WTC11 (cell line): ENCODE data around the gene ELFN1. TPM values are rescaled to one million over a fixed set of nuclear protein-coding genes. Genes with fewer than 3 reads are reported as not detected.

Experiments used
- ATAC-seq: fragments of 200-7000 bp; cut with Tn5 transposase; 2 replicates; pipeline ENCODE4 v1.10.0; 2021; ENCODE audit warnings: mild to moderate bottlenecking, moderate library complexity
- CTCF ChIA-PET: fragments of 300-600 bp; sonication (Branson Sonifier 250); formaldehyde crosslinking; loops from one replicate; lab custom pipeline; 2021; ENCODE audit warnings: antibody characterized with exemption; lab: Charles Lee
- POLR2A ChIA-PET: fragments of 350-600 bp; sonication (Branson Sonifier 250); formaldehyde crosslinking; loops from one replicate; lab custom pipeline; 2021; ENCODE audit warnings: antibody characterized with exemption; lab: Charles Lee
- DNase-seq: peaks from one replicate; pipeline ENCODE4 v3.0.0; 2021; ENCODE audit warnings: low spot score
- H3K27ac Mint-ChIP-seq: 2 replicates; pipeline ENCODE4 v1.8.0; 2021; ENCODE audit warnings: mixed read lengths
- H3K27me3 Mint-ChIP-seq: 2 replicates; pipeline ENCODE4 v1.8.0; 2021; ENCODE audit warnings: low read depth, mild to moderate bottlenecking, moderate library complexity, mixed read lengths
- H3K36me3 Mint-ChIP-seq: 2 replicates; pipeline ENCODE4 v1.8.0; 2021; ENCODE audit warnings: mixed read lengths
- H3K4me1 Mint-ChIP-seq: 2 replicates; pipeline ENCODE4 v1.8.0; 2022; ENCODE audit warnings: mixed read lengths
- H3K4me3 Mint-ChIP-seq: 2 replicates; pipeline ENCODE4 v1.8.0; 2021; ENCODE audit warnings: mild to moderate bottlenecking, moderate library complexity, mixed read lengths
- H3K9me3 Mint-ChIP-seq: 2 replicates; pipeline ENCODE4 v1.8.0; 2021; ENCODE audit warnings: mixed read lengths
- ATF3 ChIP-seq: sonication (generic); formaldehyde crosslinking; conservative IDR thresholded peaks from 2 replicates; pipeline ENCODE4 v1.8.1; 2022; ENCODE audit warnings: mild to moderate bottlenecking, missing genetic modification reagents
- CBFB ChIP-seq: sonication (generic); formaldehyde crosslinking; IDR thresholded peaks from 2 replicates; pipeline ENCODE4 v1.8.1; 2022; ENCODE audit warnings: mild to moderate bottlenecking, low read depth, missing genetic modification reagents
- CDX4 ChIP-seq: fragments of 250-450 bp; sonication (Bioruptor Pico); IDR thresholded peaks from 2 replicates; pipeline ENCODE4 v1.9.0; 2021; ENCODE audit warnings: moderate library complexity, mild to moderate bottlenecking, inconsistent platforms, borderline replicate concordance
- CREM ChIP-seq: sonication (generic); formaldehyde crosslinking; IDR thresholded peaks from 2 replicates; pipeline ENCODE4 v1.8.1; 2022; ENCODE audit warnings: mild to moderate bottlenecking, missing genetic modification reagents, moderate library complexity
- FOXP1 ChIP-seq: sonication (generic); formaldehyde crosslinking; IDR thresholded peaks from 2 replicates; pipeline ENCODE4 v1.8.0; 2022; ENCODE audit warnings: missing genetic modification reagents, mild to moderate bottlenecking, moderate library complexity, borderline replicate concordance
- GABPB1 ChIP-seq: sonication (generic); formaldehyde crosslinking; IDR thresholded peaks from 2 replicates; pipeline ENCODE4 v1.8.1; 2023; ENCODE audit warnings: mild to moderate bottlenecking, missing genetic modification reagents
- JAZF1 ChIP-seq: fragments of 250-450 bp; sonication (Bioruptor Pico); IDR thresholded peaks from 2 replicates; pipeline ENCODE4 v1.9.0; 2021; ENCODE audit warnings: moderate library complexity, mild to moderate bottlenecking, inconsistent platforms
- TCF7 ChIP-seq: sonication (generic); formaldehyde crosslinking; IDR thresholded peaks from 2 replicates; pipeline ENCODE4 v1.8.0; 2022; ENCODE audit warnings: mild to moderate bottlenecking, low read depth, missing genetic modification reagents, moderate library complexity
- ZBTB43 ChIP-seq: sonication (generic); formaldehyde crosslinking; IDR thresholded peaks from 2 replicates; pipeline ENCODE4 v1.8.1; 2023; ENCODE audit warnings: mild to moderate bottlenecking, missing genetic modification reagents
- ZNF121 ChIP-seq: sonication (generic); formaldehyde crosslinking; IDR thresholded peaks from 2 replicates; pipeline ENCODE4 v1.8.0; 2023; ENCODE audit warnings: missing genetic modification reagents
- ZNF232 ChIP-seq: sonication (generic); formaldehyde crosslinking; IDR thresholded peaks from 2 replicates; pipeline ENCODE4 v1.8.0; 2022; ENCODE audit warnings: mild to moderate bottlenecking, missing genetic modification reagents
- ZNF281 ChIP-seq: sonication (generic); formaldehyde crosslinking; IDR thresholded peaks from 2 replicates; pipeline ENCODE4 v1.8.0; 2023; ENCODE audit warnings: mild to moderate bottlenecking, missing genetic modification reagents
- ZNF423 ChIP-seq: fragments of 250-450 bp; sonication (Bioruptor Pico); IDR thresholded peaks from 2 replicates; pipeline ENCODE4 v2.1.2; 2022; ENCODE audit warnings: mild to moderate bottlenecking, moderate library complexity
- ZNF671 ChIP-seq: fragments of 250-450 bp; sonication (Bioruptor Pico); IDR thresholded peaks from 2 replicates; pipeline ENCODE4 v1.8.0; 2021; ENCODE audit warnings: mild to moderate bottlenecking
- total RNA-seq: library from RNA; stranded (reverse); gene quantifications from 3 replicates; pipeline ENCODE4 v1.2.3, GENCODE V29; 2021
- TF ChIP-seq, protein P1 (sequence below): sonication (generic); formaldehyde crosslinking; IDR thresholded peaks from 2 replicates; pipeline ENCODE4 v1.8.1; 2022; ENCODE audit warnings: missing genetic modification reagents, borderline replicate concordance
- TF ChIP-seq, protein P2 (sequence below): sonication (generic); formaldehyde crosslinking; IDR thresholded peaks from 2 replicates; pipeline ENCODE4 v1.8.1; 2023; ENCODE audit warnings: mild to moderate bottlenecking, missing genetic modification reagents, moderate library complexity
- TF ChIP-seq, protein P3 (sequence below): sonication (generic); formaldehyde crosslinking; IDR thresholded peaks from 2 replicates; pipeline ENCODE4 v1.8.0; 2023; ENCODE audit warnings: missing genetic modification reagents

Gene ELFN1
- total RNA-seq, 1 experiment from 2014 or later: 4.6 TPM

- H3K27me3 Mint-ChIP-seq: no peaks in the 10 kb centered on the region
- peaks cover 23% of the 10 kb centered on the region for H3K4me1 Mint-ChIP-seq
- no peak for DNase-seq
- ATAC-seq: no peak
- ChIA-PET POLR2A (no interaction called here), CTCF (no interaction called here)
- no peak for TF ChIP-seq JAZF1 (CRISPR knock-in tag)
- TF ChIP-seq FOXP1: no peak
- TF ChIP-seq ZNF232 (CRISPR knock-in tag): no peak
- TF ChIP-seq ZNF423 (CRISPR knock-in tag): no peak
- TF ChIP-seq CDX4: no peak
- TF ChIP-seq, all 79 proteins: peak for 0
- Mint-ChIP-seq H3K9me3 (no peaks in the 10 kb centered on the region), H3K36me3 (no peaks in the 10 kb centered on the region), H3K4me3 (no peak overlapping the region), H3K27ac (peak overlapping the region; percentile 53; the same call in 1 of the 2 replicates)
Measured at GRCh38 chr7:1724118-1724910, 54.2 kb downstream of the ELFN1 start.

- Mint-ChIP-seq H3K27ac (no peak overlapping the region), H3K36me3 (0 out of 2 replicates have a peak, but pooled peaks cover 4% of the 10 kb centered on the region), H3K9me3 (peaks cover 4% of the 10 kb centered on the region), H3K4me3 (no peak overlapping the region), H3K27me3 (no peaks in the 10 kb centered on the region), H3K4me1 (peaks cover 19% of the 10 kb centered on the region)
- CTCF ChIA-PET: no interaction called here
- POLR2A ChIA-PET: no interaction called here
- DNase-seq: peak; percentile 63
- peak; percentile 81 for ATAC-seq
- no peak for TF ChIP-seq TCF7 (CRISPR knock-in tag)
- TF ChIP-seq ZBTB43 (CRISPR knock-in tag): 0 out of 2 replicates have a peak, but pooled peaks have one; percentile 30
Measured at GRCh38 chr7:1725199-1725690, 55.2 kb downstream of the ELFN1 start.

- CTCF ChIA-PET: interaction anchor here (1.3 kb wide), 1 partner anchor 41 kb away, joined by 3 read pairs; no protein-coding TSS in a partner anchor
- POLR2A ChIA-PET: no interaction called here
- Mint-ChIP-seq H3K9me3 (peaks cover 11% of the 10 kb centered on the region), H3K36me3 (0 out of 2 replicates have a peak, but pooled peaks cover 7% of the 10 kb centered on the region), H3K27ac (no peak overlapping the region; the same call in 1 of the 2 replicates), H3K27me3 (peaks cover under 1% of the 10 kb centered on the region; the same call in 1 of the 2 replicates), H3K4me3 (no peak overlapping the region), H3K4me1 (peaks cover 16% of the 10 kb centered on the region)
- ATAC-seq (no peak), DNase-seq (no peak)
- TF ChIP-seq, protein P1, sequence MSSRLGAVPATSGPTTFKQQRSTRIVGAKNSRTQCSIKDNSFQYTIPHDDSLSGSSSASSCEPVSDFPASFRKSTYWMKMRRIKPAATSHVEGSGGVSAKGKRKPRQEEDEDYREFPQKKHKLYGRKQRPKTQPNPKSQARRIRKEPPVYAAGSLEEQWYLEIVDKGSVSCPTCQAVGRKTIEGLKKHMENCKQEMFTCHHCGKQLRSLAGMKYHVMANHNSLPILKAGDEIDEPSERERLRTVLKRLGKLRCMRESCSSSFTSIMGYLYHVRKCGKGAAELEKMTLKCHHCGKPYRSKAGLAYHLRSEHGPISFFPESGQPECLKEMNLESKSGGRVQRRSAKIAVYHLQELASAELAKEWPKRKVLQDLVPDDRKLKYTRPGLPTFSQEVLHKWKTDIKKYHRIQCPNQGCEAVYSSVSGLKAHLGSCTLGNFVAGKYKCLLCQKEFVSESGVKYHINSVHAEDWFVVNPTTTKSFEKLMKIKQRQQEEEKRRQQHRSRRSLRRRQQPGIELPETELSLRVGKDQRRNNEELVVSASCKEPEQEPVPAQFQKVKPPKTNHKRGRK (CRISPR knock-in tag): no peak
- TF ChIP-seq ZNF121 (CRISPR knock-in tag): no peak
- no peak for TF ChIP-seq CBFB
- TF ChIP-seq, protein P2, sequence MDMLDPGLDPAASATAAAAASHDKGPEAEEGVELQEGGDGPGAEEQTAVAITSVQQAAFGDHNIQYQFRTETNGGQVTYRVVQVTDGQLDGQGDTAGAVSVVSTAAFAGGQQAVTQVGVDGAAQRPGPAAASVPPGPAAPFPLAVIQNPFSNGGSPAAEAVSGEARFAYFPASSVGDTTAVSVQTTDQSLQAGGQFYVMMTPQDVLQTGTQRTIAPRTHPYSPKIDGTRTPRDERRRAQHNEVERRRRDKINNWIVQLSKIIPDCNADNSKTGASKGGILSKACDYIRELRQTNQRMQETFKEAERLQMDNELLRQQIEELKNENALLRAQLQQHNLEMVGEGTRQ (CRISPR knock-in tag): no peak
- TF ChIP-seq, protein P3, sequence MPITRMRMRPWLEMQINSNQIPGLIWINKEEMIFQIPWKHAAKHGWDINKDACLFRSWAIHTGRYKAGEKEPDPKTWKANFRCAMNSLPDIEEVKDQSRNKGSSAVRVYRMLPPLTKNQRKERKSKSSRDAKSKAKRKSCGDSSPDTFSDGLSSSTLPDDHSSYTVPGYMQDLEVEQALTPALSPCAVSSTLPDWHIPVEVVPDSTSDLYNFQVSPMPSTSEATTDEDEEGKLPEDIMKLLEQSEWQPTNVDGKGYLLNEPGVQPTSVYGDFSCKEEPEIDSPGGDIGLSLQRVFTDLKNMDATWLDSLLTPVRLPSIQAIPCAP: no peak
- no peak for TF ChIP-seq ZNF281
- no peak for TF ChIP-seq ZNF232 (CRISPR knock-in tag)
- TF ChIP-seq TCF7 (CRISPR knock-in tag): no peak
- TF ChIP-seq ZNF671 (CRISPR knock-in tag): no peak
- TF ChIP-seq ZNF423 (CRISPR knock-in tag): no peak
- no peak for TF ChIP-seq CREM
- TF ChIP-seq GABPB1 (CRISPR knock-in tag): no peak
- no peak for TF ChIP-seq FOXP1
- TF ChIP-seq ATF3 (CRISPR knock-in tag): no peak
Measured at GRCh38 chr7:1725766-1726630, 55.9 kb downstream of the ELFN1 start.
